Stimulated activated CD4-positive, alpha-beta T cell treated with anti-CD3 and anti-CD28 coated beads, TNF-alpha, amount 100 ng/mL, for 1 hour (primary cell): ENCODE measurements around the gene IFI6.
"Not testable (repeated sequence)": the region's sequence is repeated elsewhere in the genome, so short reads cannot be mapped to it uniquely, and the experiment has no call there.

Experiments
- DNase-seq, 3 donors: peaks; one replicate each; pipeline ENCODE4 v3.0.0-alpha.2; 2020; ENCODE audit warnings: low read depth in 3 of 3, low spot score in 1 of 3

Gene IFI6

GRCh38 chr1:27630859-27631491 lies 41.0 kb downstream of the IFI6 start:
- DNase-seq, result no peak

- DNase-seq, result no peak
Observed at GRCh38 chr1:27628712-27629111, 43.3 kb downstream of the IFI6 start.

- not testable (repeated sequence) for DNase-seq
Observed at GRCh38 chr1:27627733-27628132, 44.3 kb downstream of the IFI6 start.

DNA sequence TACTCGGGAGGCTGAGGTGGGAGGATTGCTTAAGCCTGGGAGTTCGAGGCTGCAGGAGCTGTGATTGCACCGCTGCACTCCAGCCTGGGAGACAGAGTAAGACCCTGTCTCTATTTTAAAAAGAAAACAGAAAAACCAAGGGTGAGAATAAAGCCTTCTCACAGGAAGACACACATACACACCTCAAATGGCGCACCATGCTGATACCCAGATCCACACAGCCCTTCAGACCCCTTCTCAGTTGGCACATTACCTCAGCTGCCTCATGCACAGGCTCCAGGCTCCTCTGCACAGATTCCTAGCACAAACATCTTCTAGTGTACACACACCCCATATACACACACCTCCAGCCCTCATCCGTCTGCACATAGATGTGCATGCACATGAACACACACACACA lies 44.9 kb downstream of the IFI6 start:
- DNase-seq, result no peak

DNA sequence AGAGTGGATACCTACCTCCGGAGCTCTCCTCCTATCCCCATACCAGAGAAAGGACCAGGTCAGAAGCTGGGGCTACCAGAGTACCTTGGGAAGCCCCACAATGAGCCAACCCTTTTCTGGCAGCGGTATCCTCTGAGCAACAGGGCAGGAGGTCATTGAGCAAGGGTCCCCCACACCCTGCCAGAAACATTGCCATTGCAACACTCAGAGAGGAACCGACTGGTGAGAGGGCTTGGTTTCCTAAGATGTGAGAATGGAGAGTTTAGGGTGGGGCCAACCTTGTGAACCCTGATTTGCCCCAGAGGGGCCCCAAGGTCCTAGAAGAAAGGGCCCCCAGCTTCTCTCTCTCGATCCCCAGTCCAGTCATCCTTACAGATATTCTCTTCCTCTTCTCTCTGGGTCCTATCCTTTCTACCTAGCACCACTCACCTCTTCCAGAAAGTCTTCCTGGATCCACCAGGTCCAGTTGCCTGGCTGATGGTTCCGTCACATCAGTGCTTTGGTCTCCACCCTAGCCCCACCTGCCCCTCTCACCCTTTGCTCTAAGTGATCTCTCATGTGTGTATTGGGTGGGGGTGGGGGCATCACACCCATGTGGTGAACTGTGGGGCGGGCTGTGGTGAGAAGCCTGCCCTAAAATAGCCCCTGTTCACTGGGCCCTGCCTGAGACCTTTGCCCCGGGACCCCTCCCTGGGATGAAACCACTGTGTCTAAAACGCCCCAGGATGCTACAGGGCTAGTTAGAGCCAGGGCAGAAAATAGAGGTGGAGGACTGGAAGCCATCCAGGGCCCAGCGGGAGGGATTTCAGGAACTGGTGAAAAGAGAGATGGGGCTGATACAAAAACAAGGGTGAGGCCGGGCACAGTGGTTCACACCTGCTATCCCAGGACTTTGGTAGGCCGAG lies 45.7 kb downstream of the IFI6 start:
- DNase-seq, result no peak

DNA sequence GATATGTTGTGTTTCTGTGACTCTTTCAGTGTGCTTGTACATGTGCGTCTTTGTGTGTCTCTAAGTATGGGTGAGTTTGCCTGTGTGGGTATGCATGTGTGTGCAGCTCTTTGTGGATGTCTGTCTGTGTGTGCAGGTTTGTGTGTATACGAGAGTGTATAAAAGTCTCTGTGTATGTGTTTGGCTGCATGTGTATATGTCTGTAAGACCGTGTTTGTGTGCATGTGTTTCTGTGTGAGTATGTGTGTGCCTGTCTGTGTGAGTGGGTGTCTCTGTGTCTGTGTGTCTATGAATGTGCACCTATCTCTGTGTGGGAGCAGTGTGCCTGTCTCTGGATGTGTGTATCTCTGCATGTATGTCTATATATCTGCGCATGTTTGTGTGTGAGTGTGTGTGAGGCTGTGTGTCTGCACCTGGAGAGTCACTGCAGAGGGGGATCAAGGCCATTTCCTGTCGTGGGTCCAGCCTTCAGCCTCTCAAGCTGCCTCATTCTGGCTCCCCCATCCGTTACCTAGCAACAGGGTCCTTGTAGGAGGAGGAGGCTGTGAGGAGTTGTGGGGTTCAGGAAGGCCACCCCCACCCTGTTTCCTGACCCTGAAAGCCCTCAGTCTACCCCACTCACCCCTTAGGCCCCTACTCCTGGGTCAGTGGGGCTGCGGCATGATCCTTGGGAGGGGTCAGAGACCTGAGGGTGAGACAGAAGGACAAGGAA lies 47.4 kb downstream of the IFI6 start:
- no peak for DNase-seq

GRCh38 chr1:27623327-27624212 lies 48.4 kb downstream of the IFI6 start:
- no peak for DNase-seq

DNA sequence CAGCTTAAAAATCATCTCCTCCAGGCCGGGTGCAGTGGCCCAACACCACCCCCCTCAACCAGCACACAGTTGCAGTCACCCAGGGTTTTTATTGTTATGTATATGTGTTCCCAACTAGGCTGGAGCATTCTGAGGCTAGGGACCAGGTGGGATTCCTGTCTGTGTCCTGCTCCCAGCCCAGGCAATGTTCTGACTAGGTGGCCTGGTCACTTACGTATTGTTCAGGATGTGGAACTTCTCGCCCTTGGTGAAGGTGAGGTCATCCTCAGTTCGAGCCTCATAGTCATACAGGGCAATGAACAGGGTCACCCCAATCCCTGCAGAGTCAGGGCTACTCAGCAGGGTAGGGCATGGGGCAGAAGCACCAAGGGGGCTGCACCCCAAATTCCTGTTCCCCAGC lies 49.2 kb downstream of the IFI6 start:
- no peak for DNase-seq

GRCh38 chr1:27621051-27621920 lies 50.7 kb downstream of the IFI6 start:
- DNase-seq, result no peak

GRCh38 chr1:27619782-27620438 lies 52.1 kb downstream of the IFI6 start:
- DNase-seq, result not testable (repeated sequence)

GRCh38 chr1:27618341-27619082 lies 53.5 kb downstream of the IFI6 start:
- DNase-seq, result no peak

DNA sequence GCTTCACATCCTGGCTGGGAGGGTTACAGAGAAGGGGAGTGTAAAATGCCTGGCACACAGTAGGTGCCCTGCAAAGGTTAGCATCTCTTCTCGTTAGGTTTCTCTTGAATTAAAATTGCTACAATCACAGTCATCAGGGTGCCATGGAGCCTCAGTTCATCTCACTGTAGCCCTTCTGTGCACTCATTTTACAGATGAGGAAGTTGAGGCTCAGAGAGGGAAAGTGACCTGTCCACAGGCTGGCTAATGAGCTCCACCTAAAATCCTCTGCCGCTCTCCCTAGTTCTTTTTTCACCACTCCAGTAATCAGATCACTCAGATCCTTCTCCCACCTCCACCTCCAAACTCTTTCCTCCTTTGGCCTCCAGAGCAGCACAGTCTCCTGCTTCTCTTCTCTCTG lies 54.6 kb downstream of the IFI6 start:
- DNase-seq, result no peak

DNA sequence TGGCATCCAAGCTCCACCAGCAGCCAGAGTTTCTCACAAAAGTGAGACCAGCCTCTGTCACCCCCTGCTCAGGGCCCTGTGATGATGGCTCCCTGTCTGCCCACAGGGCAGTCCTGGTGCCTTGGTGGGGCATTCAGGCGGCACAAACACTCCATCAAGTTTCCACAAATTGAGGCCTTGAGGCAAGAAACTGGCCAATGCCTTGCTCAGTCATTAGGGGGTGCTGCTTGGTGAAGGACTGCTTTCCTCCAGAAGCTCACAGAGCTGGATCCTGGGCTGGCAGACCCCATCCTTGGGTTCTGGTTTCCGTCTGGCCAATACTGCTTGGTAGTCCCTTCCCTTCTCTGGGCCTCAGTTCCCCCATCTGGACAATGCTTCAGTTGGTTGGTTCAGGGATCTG lies 55.6 kb downstream of the IFI6 start:
- no peak for DNase-seq
